Activated CD8-positive, alpha-beta memory T cell treated with anti-CD3 and anti-CD28 coated beads, Interleukin-2, amount 50 U/mL, for 24 hours (primary cell): ENCODE data around the gene ALKBH3.

Source experiments
- DNase-seq: peaks from one replicate; pipeline ENCODE4 v3.0.0-alpha.2; 2020; ENCODE audit errors: extremely low read depth

The ALKBH3 gene

GRCh38 chr11:43962383-43963278, 82.0 kb downstream of the ALKBH3 start:
- DNase-seq: no peak

DNA sequence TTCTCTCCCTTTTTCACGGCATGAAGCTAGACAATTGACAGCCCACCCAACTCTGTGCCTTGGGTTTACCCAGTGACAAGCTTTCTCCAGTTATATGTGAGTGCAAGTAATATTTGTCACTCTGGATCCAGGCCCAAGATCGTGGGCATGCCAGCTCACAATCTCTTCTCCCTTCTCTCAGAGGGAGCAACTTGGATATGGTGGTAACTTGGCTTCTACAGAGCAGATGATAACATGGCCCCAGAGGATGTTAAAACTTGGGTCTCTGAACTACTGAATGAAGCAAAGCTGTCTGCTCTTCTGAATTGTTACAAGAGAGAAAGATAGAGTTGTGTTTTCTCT, 82.6 kb downstream of the ALKBH3 start:
- DNase-seq: no peak

- no peak for DNase-seq
Measured at GRCh38 chr11:43967661-43968060, 87.0 kb downstream of the ALKBH3 start.

DNA sequence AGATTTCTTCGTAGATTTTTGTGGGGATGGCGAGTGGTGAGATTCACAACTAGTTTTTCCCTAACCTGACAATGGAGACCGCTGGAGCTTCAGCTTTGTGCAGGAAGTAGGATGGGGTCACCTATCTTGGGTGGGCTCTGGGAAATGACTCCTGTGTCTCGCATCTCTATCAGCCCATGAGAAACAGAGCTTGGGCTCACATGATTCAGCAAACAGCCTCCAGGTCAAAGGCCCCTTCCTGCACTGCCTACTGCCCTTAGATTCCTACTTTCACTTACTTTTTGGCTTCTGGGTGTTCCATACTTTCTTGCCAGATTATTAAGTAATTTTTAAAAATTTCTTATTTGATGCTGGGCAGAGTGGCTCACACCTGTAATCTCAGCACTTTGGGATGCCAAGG, 88.1 kb downstream of the ALKBH3 start:
- DNase-seq: no peak

GRCh38 chr11:43969543-43969942, 88.9 kb downstream of the ALKBH3 start:
- no peak for DNase-seq
